Breast epithelium (tissue), 4 donors: Measurements from ENCODE around the gene ARCN1. TPM values are rescaled to one million over a fixed set of nuclear protein-coding genes. Genes with fewer than 3 reads are reported as not detected.

Experiments
- DNase-seq, 2 donors: peaks; one replicate each; pipeline ENCODE4 v3.0.0-alpha.2; 2019; ENCODE audit warnings: low spot score in 2 of 2
- H3K27ac ChIP-seq, 2 donors: fragments of 200-600 bp; sonication (generic) in 1 of 2; one replicate each; pipeline ENCODE4 v1.5.1; 2016 to 2019; ENCODE audit warnings: mild to moderate bottlenecking in 1 of 2
- H3K27me3 ChIP-seq, 2 donors: fragments of 200-600 bp; sonication (generic) in 1 of 2; one replicate each; pipeline versions ENCODE4 v1.5.1 to v1.6.0; 2017 to 2019; ENCODE audit warnings: control low read depth in 1 of 2, mild to moderate bottlenecking in 1 of 2
- H3K36me3 ChIP-seq: fragments of 200-600 bp; one replicate; pipeline ENCODE4 v1.5.1; 2019
- H3K4me1 ChIP-seq, 2 donors: fragments of 200-600 bp; sonication (generic); one replicate each; pipeline ENCODE4 v1.5.1; 2016 to 2019; ENCODE audit warnings: control low read depth in 1 of 2
- H3K4me3 ChIP-seq, 3 donors: fragments of 200-600 bp; sonication (generic); 1 replicate in 2 of 3; 2 replicates in 1 of 3; pipeline ENCODE4 v1.5.1; 2016 to 2019; ENCODE audit warnings: mild to moderate bottlenecking in 3 of 3, moderate library complexity in 2 of 3
- H3K9me3 ChIP-seq, 2 donors: fragments of 200-600 bp; sonication (generic) in 1 of 2; one replicate each; pipeline ENCODE4 v1.5.1; 2016 to 2019; ENCODE audit warnings: control low read depth in 1 of 2
- CTCF ChIP-seq, 3 donors: fragments of 450-650 bp; IDR thresholded peaks; one replicate each; pipeline ENCODE4 v1.5.1; 2016 to 2017; ENCODE audit warnings: antibody characterized with exemption in 3 of 3, mild to moderate bottlenecking in 3 of 3, moderate library complexity in 3 of 3
- POLR2A ChIP-seq: fragments of 450-650 bp; IDR thresholded peaks from one replicate; pipeline ENCODE4 v1.6.1; 2016; ENCODE audit warnings: antibody characterized with exemption, mild to moderate bottlenecking, moderate library complexity
- POLR2AphosphoS5 ChIP-seq, 3 donors: sonication (generic); formaldehyde crosslinking; IDR thresholded peaks; one replicate each; pipeline ENCODE4 v1.6.1; 2017; ENCODE audit warnings: antibody characterized with exemption in 3 of 3
- intact Hi-C: fragments of 100-400 bp; cut with DNase I; formaldehyde crosslinking; loops from one replicate; pipeline ENCODE4 v1.15.1; 2023; ENCODE audit warnings: low total_unique reads
- total RNA-seq, 3 donors: library from RNA; depleted of rRNA; stranded (reverse); fragments of >200 nt; gene quantifications; one replicate each; pipeline ENCODE4 v1.1.0, GENCODE V29; 2016

ARCN1 gene
- total RNA-seq, result 10 to 100 TPM; 94.1 to 99.1 (median 98.6) TPM

GRCh38 chr11:118572061-118572980 lies at the start of gene ARCN1:
TSS of gene ARCN1 (plus strand) at chr11:118572409. CDS start at chr11:118572548, 139 bp downstream.
- DNase-seq, result peak; percentile 71 to 74
- peak within 1 kb of the TSS; percentile 99 for H3K27ac ChIP-seq
- peaks cover 5 to 25% of the 10 kb centered on the region in 2 donors for H3K4me1 ChIP-seq
- H3K36me3 ChIP-seq, result no peaks in the 10 kb centered on the region
- H3K27me3 ChIP-seq, result no peaks in the 10 kb centered on the region
- intact Hi-C loops, result loop anchor here (10.0 kb wide), 1 partner anchor 1028 kb away; no protein-coding TSS in a partner anchor
- no peak for TF ChIP-seq POLR2A
- no peak for TF ChIP-seq CTCF (IDR thresholded peaks at IDR 0.05)
- peak; percentile 54 to 89 (median 71) for TF ChIP-seq POLR2AphosphoS5 (IDR thresholded peaks at IDR 0.05)
- no peaks in the 10 kb centered on the region for H3K9me3 ChIP-seq
- H3K4me3 ChIP-seq, result peak within 1 kb of the TSS; percentile 98 to 100 (median 99)

DNA sequence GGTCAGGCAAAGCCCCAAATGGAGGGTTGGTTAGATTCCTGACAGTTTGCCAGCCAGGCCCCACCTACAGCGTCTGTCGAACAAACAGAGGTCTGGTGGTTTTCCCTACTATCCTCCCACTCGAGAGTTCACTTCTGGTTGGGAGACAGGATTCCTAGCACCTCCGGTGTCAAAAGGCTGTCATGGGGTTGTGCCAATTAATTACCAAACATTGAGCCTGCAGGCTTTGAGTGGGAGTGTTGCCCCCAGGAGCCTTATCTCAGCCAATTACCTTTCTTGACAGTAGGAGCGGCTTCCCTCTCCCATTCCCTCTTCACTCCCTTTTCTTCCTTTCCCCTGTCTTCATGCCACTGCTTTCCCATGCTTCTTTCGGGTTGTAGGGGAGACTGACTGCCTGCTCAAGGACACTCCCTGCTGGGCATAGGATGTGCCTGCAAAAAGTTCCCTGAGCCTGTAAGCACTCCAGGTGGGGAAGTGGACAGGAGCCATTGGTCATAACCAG lies 49.6 kb upstream of the ARCN1 start:
- no peaks in the 10 kb centered on the region for H3K9me3 ChIP-seq
- TF ChIP-seq POLR2A, result no peak
- peak in 2 of 3 donors; percentile 22 to 28 for TF ChIP-seq CTCF (IDR thresholded peaks at IDR 0.05)
- H3K4me1 ChIP-seq, result peaks cover 5 to 30% of the 10 kb centered on the region in 2 donors
- intact Hi-C loops, result no loop called here
- H3K27me3 ChIP-seq, result no peaks in the 10 kb centered on the region
- peak overlapping the region; percentile 55 to 56 for H3K27ac ChIP-seq
- H3K36me3 ChIP-seq, result no peaks in the 10 kb centered on the region
- no peak for DNase-seq
- no peak overlapping the region for H3K4me3 ChIP-seq

DNA sequence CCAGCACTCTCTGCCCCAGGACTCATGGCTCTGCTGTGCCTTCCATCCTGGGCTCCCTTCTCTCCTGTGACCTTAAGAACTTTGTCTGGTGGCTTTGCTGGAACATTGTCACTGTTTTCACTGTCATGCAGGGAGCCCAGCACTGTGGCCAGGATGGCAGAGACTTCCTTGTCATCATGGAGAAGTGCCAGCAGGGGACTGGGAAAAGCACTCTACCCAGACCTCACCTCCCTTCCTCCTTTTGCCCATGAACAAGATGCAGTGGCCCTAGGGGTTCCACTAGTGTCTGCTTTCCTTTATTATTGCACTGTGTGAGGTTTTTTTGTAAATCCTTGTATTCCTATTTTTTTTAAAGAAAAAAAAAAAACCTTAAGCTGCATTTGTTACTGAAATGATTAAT lies 47.9 kb upstream of the ARCN1 start:
- Histone ChIP-seq H3K4me3 (no peak overlapping the region), H3K36me3 (no peaks in the 10 kb centered on the region), H3K27ac (peak overlapping the region; percentile 64 to 67), H3K4me1 (peaks cover 5 to 30% of the 10 kb centered on the region in 2 donors), H3K27me3 (no peaks in the 10 kb centered on the region), H3K9me3 (no peaks in the 10 kb centered on the region)
- DNase-seq, result no peak
- TF ChIP-seq POLR2AphosphoS5 (IDR thresholded peaks at IDR 0.05), result no peak
- intact Hi-C loops, result no loop called here

- Histone ChIP-seq H3K36me3 (no peaks in the 10 kb centered on the region), H3K4me3 (no peak overlapping the region), H3K4me1 (peaks cover 5 to 30% of the 10 kb centered on the region in 2 donors), H3K27ac (peak overlapping the region; percentile 64 to 67), H3K27me3 (no peaks in the 10 kb centered on the region), H3K9me3 (no peaks in the 10 kb centered on the region)
- TF ChIP-seq CTCF (IDR thresholded peaks at IDR 0.05) (no peak), POLR2A (no peak), POLR2AphosphoS5 (IDR thresholded peaks at IDR 0.05) (no peak)
- intact Hi-C loops, result no loop called here
- no peak for DNase-seq
Observed at GRCh38 chr11:118524757-118525470, 47.3 kb upstream of the ARCN1 start.

GRCh38 chr11:118526688-118527087 lies 45.5 kb upstream of the ARCN1 start:
- H3K36me3 ChIP-seq, result no peaks in the 10 kb centered on the region
- intact Hi-C loops, result no loop called here
- no peak overlapping the region for H3K4me3 ChIP-seq
- no peaks in the 10 kb centered on the region for H3K27me3 ChIP-seq
- peak overlapping the region; percentile 46 to 54 for H3K27ac ChIP-seq
- no peaks in the 10 kb centered on the region for H3K9me3 ChIP-seq
- peaks cover 5 to 30% of the 10 kb centered on the region in 2 donors for H3K4me1 ChIP-seq
- TF ChIP-seq POLR2AphosphoS5 (IDR thresholded peaks at IDR 0.05) (no peak), POLR2A (no peak)
- DNase-seq, result no peak
